GM15510 (cell line): ENCODE data around the gene DMXL1.

Experiments used
- POLR2A ChIP-seq: IDR thresholded peaks from 3 replicates; pipeline ENCODE4 v1.6.1; 2011; ENCODE audit warnings: borderline replicate concordance; ENCODE audit not compliant: insufficient read length; ENCODE audit errors: extremely low read depth

Gene DMXL1

DNA sequence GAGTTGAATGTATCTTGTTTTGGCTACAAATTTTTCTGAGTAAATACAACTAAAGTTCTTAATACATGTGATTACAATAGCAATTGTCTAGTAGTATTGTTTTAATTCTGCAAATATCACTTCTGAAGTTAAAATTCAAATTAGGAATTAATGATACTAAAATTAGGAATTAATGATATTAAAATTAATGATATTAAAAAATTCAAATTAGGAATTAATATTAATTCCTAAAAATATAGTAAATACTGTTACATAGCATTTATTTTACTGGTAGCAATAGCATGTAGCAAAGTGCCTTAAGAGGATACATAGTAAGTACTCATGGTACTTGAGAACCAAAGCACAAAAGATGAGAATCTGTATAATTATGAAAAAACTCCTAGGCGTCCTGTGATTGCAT lies 136.2 kb downstream of the DMXL1 start:
- TF ChIP-seq POLR2A = no peak

DNA sequence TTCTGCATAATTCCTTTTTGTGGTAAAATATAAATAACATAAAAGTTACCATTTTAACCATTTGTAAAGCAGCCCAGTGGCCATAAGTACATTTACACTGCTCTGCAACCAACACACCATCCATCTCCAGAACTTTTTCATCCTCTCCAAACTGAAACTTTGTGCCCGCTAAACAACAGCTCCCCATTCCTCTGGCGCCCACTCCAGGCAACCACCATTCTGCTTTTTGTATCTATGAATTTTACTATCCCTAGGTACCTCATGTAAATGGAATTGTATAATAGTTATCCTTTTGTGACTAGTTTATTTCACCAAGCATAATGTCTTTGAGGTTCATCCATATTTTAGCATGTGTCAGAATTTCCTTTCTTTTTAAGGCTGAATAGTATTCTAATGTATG lies 141.1 kb downstream of the DMXL1 start:
- no peak for TF ChIP-seq POLR2A

DNA sequence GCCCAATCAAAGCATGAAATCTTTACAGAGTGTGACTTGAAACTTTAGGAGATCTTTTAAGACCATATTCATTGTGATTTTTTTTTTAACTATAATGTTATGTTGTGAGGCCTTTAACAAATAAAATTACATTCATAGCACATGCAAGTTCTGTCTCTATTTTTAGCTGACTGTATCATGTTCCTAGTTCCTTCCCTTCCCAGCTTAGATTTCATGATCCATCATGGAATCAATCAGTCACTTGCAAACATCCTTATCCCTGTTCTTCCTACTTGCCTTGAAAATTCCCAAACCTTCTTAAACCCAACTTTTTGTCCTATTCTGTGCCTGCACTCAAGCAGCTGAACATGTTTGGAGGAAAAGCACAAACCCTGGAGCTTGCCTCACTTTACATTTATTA lies 141.8 kb downstream of the DMXL1 start:
- no peak for TF ChIP-seq POLR2A

DNA sequence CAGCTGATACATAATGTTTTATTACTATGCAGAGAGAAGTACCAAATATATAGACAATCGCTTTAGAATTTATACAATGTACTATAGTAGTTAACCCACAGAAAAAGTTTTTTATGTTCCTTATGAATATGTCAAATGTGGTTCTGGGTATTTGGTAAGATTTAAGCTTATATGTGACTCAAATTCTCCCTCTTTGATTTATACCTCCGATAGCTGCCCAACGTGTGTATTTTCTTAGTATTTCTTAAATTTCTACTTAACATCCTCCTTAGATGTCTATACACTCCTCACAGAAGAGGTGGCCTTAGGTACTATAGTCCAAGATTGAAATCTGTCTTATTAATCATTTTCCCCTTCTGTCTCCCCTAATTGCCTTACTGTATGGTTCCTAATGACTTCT lies 146.3 kb downstream of the DMXL1 start:
- TF ChIP-seq POLR2A = no peak

DNA sequence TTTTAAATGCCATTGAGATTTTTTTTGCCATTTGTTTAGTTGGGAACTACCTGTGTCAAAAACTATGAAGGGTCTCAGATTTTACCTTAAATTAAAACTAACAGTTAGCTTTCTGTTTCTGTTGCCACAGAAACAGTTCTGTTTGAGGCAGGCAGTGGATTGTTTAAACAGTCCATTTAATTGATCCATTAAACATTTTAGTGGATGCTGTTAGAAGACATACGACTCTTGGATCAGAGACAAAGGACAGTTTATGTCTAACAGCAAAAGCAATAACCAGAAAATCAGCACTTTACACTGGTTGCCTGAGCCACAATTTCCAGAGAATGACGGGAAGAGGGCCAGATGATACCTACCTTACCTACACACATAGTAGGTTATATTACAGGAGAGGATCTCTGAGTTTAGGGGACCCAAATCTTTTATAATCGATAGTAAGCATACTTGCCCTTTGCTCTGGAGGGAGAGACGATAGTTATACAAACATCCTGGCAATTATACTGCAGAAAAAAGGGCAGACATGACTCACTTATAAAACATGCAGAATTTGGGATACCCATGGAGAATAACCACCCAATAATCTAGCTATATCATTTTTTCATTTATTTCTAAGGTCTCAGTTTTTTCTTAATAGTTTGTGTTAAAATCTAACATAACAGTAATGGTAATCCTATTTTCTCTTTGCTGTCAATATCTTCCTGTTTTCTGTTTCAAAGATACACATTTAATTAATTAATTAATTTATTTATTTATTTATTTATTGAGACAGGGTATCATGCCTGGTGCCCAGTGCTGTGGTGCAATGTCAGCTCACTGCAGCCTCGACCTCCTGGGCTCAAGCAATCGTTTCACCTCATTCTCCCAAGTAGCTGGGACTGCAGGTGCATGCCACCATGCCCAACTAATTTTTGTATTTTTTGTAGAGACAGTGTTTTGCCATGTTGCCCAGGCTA lies 148.2 kb downstream of the DMXL1 start:
- no peak for TF ChIP-seq POLR2A

DNA sequence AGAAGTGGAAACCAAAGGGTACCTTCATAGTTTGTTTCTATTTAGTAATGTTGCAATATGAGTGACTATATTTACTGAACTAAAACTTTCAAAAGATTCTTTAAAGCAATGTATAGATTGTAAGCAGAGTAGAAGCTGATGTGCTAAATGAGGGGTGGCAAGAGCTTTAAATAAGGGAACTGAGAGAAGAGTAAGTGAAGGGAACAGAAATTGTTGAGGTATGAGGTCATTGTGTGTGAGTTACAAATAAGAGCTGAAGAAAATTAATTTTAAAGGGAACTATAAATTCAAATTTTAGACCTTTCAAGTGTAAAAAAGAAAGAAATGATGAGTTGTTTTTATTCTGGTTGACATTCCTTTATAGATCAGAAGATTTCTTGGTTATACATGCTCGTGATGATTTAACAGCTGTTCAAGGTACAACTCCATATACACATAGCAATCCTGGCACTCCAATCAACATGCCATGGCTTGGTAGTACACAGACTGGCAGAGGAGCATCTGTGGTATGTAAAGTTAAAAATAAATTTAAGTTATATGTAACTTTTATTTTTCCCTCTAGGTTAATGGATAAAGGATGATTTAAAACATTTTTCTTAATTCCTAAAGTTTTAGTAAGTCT lies 149.8 kb downstream of the DMXL1 start:
- TF ChIP-seq POLR2A = no peak

DNA sequence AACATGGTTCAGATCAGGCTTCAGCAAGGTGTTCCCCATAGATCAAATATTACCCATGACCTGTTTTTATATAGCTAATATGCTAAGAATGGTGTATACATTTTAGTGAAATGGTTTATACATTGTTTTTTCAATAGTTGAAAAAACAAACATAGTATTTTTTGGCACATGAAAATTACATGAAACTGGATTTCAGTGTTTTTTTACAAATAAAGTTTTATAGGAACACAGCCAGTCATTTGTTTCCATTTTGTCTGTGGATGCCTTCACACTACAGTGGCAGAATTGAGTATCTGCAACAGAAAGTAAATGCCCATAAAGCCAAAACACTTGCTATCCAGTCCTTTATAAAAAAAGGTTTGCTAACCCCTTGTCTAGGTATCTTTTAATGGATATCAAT lies 150.4 kb downstream of the DMXL1 start:
- no peak for TF ChIP-seq POLR2A

DNA sequence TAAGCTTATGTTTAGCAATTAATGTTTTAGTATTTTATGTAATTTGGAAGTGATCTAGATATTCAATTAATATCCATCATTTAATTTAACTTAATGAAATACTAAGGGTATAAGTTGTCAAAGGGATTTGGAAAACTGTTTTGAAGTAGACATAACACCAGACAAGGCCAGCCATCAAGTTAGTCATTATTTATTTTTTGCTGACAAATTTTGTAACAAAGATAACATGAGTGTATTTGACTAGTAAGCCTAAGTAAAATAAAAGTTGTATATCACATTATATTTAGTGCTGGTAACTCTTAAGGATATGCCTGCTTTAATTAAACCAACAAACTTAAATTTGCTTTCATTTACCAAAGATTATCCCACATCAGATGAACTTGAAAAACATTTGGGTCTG lies 159.1 kb downstream of the DMXL1 start:
- TF ChIP-seq POLR2A = no peak

DNA sequence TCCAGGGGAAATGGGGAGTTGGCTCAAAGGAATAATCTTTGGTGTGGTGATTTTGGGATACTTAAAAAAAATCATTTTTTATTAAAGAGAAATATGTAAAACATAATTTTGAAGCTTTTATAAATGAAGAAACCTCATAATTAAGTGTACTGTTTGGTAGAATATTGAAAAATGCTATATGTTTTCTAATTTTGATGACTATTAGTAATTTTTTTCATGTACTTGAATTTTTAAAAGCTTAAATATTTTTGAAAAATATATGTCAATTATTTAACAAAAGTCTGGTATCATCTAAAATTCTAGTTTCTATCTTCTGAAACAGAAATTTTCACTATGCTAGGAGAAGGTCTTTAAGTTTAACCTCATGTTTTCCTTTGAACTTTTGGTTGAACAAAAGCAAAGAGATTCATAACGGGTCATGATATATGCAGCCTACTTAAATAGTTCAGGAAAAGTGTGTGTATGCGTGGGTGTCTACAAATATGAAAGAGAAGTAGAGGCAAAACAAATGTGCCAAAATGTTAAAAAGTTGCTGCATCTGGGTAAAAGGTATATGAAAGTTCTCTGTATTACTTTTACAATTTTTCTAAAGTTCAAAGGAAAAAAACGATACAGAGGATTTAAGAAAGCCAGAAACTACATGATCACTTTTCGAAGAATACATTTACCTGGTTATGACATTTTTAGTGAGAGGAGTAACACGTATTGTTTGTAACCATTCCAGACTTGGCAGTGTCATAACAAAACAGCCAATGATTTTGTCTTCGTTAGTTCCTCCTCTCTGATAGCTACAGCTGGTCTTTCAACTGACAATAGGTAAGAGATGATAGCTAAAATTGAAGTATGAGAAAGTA lies 167.6 kb downstream of the DMXL1 start:
- no peak for TF ChIP-seq POLR2A

DNA sequence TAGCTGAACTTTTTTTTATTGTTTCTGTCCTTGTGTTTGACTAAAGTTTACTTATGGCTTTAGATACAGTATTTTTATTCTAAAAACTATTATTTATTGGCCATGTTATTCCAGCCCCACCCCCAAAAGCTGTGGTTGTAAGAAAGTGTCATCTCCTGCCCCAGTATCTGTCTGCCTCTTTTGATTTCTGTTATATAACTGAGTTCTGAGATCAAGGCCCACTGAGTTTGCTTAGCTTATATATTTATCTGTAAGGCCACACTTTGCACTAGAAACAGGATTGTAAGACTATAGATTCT lies 168.2 kb downstream of the DMXL1 start:
- no peak for TF ChIP-seq POLR2A

DNA sequence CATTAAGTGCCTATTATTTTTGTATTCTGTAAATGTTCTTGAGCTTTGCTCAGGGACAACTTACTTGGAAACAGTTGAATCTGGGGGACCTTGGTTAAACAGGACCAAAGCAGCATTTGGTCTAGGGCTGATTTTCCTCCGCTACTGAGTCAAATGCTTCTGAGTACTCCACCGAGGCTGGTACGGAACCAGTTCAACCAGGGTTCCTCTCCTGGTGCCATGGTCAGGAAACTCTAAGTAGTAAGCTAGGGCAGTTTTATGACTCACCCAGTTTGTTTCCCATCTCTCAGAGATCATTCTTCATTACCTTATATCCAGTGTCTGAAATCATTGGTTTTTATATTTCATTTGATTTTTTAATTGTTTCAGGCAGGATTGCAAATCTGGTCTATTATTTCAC lies 173.0 kb downstream of the DMXL1 start:
- TF ChIP-seq POLR2A = no peak

DNA sequence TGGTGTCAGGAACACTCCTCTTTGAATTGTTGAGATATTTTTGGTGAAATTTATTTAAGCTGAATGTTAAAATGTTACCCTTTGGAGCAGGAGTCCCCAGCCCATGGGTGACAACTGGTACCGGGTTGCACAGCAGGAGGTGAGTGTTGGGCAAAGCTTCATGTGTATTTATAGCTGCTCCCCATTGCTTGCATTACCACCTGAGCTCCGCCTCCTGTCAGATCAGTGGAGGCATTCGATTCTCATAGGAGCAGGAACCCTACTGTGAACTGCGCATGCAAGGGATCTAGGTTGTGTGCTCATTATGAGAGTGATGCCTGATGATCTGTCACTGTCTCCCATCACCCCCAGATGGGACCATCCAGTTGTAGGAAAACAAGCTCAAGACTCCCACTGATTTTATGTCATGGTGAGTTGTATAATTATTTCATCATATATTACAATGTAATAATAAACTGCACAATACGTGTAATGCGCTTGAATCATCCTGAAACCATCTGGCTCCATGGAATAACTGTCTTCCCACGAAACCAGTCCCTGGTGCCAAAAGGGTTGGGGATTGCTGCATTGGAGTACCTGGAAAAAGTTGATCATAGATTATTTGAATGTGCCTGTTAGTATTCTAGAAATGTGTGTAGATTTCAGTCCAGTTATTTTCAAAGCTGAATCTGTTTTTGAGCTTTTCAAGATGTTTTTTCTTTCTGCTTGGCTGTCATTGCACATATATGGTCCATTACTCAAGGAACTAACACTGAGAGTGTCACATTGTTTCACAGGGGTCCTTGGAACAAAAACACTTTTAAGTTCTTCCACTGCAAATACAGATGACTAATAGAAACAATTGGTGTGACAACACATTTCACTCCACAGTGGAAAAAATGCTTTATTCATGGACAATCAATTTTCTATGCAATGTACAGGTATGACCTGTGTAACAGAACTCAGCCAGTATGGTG lies 180.3 kb downstream of the DMXL1 start:
- TF ChIP-seq POLR2A = no peak

DNA sequence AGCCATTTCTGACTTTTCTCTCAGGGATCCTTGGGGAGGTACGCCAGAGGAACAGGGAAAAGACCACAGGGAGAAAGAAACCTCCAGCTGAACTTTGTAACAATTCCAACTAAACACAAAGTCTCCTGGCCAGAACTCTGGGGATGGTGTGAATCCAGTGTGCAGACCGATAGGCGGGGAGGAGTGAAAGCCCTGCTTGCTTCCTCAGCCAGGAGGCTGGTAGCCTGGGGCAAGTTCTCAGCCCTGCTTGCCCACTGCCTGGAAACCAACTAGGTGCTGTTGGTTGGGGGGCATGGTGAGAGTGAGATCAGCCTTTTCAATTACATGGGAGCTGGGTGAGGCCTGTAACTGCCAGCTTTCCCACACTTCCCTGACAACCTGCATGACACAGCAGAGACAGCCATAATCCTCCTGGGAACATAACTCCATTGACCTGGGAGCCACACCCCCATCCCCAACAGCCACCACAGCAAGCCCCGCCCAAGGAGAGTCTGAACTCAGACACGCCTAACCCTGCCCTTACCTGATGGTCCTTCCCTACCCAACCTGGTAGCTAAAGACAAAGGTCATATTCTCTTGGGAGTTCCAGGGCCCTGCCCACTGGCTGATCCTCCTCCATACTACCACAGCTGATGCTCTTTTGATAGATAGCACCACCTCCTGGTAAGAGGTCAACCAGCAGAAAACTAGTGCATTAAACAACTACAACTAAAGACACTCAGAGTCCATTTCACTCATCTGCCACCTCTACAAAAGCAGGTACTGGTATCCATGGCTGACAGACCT lies 184.9 kb downstream of the DMXL1 start:
- TF ChIP-seq POLR2A = no peak
